GM10248 (cell line): ENCODE results near the gene CAMTA1.
A peak's percentile ranks its signal among the peaks of the same experiment; 100 is the strongest.

Experiments
- CTCF ChIA-PET: fragments of 300-600 bp; sonication (Branson Sonifier 250); formaldehyde crosslinking; extraction: SDS; loops from one replicate; lab custom pipeline; 2021; ENCODE audit warnings: antibody characterized with exemption; lab: Yijun Ruan, JAX
- POLR2A ChIA-PET: fragments of 350-650 bp; sonication (Branson Sonifier 250); formaldehyde crosslinking; extraction: SDS; loops from one replicate; lab custom pipeline; 2020; ENCODE audit warnings: antibody characterized with exemption; lab: Yijun Ruan, JAX
- DNase-seq: peaks from one replicate; pipeline ENCODE4 v3.0.0; 2012; ENCODE audit errors: extremely low spot score
- TF ChIP-seq, protein P1 (sequence below): IDR thresholded peaks from 2 replicates; pipeline ENCODE4 v1.5.1; 2012; ENCODE audit warnings: mild to moderate bottlenecking, low read depth; ENCODE audit errors: extremely low read depth, missing control alignments, control extremely low read depth

Gene CAMTA1

DNA sequence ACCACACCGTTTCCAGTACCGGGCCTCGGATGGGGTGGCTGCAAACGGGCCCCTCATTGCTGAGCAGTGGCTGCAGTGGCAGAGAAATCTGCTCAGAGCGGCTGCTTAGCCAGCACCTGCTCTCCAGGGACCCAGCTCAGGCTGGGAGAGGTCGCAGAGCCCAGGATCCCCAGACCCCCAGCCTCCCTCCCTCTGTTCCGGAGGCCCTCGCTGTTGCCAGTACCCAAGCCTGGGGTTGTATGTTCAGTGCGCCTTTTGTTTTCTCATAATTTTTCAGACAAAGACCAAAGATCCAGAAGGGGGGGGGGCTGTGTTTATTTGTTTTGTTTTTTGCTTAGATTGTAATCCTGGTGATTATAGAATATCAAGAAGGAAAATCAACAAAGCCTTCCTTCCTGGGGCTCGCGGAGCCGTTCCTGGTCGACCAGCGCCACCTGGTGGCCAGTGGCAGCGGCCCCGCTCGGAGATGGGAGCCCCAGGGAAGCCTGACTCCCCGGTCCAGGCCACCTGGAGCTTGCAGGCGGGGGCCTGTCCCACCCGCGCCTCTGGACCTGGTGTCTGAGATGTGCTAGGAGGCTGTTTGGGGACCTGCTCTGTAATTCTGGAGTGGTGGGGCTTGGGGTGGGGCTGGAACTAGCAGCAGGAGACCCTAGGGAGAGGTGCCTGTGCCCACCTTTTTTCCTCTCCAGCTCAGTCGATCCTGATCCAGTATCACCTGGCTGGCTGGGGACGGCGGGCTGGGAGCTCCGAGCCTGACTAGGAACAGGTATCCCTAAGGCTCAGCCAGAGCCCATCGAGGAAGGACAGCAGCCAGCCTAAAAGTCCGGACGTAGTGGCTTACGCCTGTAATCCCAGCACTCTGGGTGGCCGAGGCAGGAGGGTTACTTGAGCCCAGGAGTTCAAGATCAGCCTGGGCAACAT is 862.0 kb downstream of the CAMTA1 start:
- DNase-seq = peak; percentile 89
- ChIA-PET POLR2A (no interaction called here), CTCF (interaction anchor here (0.7 to 3.4 kb wide), 13 partner anchors 11 to 946 kb away, joined by 3 to 36 read pairs (median 4); partner anchors contain the start of gene DNAJC11)
- TF ChIP-seq, protein P1, sequence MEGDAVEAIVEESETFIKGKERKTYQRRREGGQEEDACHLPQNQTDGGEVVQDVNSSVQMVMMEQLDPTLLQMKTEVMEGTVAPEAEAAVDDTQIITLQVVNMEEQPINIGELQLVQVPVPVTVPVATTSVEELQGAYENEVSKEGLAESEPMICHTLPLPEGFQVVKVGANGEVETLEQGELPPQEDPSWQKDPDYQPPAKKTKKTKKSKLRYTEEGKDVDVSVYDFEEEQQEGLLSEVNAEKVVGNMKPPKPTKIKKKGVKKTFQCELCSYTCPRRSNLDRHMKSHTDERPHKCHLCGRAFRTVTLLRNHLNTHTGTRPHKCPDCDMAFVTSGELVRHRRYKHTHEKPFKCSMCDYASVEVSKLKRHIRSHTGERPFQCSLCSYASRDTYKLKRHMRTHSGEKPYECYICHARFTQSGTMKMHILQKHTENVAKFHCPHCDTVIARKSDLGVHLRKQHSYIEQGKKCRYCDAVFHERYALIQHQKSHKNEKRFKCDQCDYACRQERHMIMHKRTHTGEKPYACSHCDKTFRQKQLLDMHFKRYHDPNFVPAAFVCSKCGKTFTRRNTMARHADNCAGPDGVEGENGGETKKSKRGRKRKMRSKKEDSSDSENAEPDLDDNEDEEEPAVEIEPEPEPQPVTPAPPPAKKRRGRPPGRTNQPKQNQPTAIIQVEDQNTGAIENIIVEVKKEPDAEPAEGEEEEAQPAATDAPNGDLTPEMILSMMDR = peak; percentile 98

DNA sequence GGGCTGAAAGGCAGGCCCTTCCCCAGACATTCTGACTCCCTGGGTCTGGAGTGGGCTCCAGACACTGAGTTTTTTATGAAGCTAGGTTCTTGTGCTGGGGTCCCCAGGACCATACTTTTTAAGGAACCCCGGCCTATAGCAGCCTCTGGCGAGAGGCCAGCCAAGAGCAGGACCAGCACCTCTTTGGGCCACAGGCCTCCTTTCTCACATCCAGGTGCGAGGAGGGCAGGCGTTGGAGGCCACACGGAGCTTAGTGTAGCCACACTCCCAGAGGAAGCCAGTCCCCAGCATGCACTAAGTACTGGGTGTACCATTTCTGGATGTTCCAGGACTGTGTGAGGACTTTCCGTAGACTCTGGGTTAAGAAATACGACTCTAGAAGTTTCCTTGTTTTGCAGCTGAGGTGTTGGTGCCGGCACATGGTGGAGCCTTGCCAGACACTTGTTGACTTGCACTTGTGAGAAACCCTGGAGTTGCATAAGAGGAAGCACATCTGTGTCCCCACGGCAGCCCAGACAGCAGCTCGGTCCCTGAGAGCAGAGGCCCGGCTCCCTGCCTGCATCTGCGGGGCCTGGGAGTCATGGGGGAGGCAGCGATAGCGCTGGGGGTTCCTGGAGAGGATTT is 863.6 kb downstream of the CAMTA1 start:
- TF ChIP-seq, protein P1 = no peak
- no peak for DNase-seq
- ChIA-PET CTCF (interaction anchor here (0.7 to 3.4 kb wide), 8 partner anchors 10 to 925 kb away, joined by 3 to 36 read pairs (median 4); no protein-coding TSS in a partner anchor), POLR2A (no interaction called here)

DNA sequence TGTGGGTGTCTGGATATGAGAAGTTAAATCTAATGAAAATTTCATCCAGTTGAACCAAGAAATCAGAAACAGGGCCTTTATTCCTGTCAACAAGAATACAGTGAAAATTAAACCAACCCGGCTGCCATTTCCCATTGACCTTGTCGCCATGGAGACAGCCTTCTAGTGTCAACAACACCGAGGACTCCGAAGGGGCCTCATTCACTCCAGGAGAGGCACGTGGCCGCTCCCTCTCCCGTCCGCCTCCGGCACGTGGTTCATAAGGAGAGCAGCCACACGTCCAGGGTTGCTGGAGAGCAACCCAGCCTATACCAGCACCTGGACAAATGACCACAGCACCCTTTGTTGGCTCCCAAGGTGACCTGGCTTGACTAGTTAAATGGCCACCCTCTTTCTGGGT is 865.5 kb downstream of the CAMTA1 start:
- ChIA-PET POLR2A (no interaction called here), CTCF (interaction anchor here (3.7 kb wide), 1 partner anchor 18 kb away, joined by 29 read pairs; no protein-coding TSS in a partner anchor)
- TF ChIP-seq, protein P1 = no peak
- DNase-seq = no peak

DNA sequence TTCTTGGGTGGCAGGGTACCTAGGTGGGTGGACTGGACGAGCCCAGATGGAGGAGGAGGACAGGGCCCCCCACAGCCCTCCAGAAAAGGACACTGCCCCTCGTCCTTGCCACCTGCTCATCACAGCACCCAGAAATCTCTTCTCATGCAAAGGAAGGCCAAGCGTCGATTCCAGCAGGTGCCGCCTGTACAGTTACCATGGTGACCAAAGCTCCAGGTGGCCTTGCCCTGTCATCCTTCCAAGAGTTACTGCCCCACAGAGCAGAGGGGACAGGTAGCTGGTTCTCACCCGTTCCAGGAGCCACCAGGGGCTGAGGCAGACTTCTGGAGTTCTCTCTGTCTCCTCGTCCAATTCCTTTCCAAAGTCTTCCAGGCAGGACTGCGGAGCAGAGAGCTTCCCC is 865.9 kb downstream of the CAMTA1 start:
- no peak for DNase-seq
- CTCF ChIA-PET = interaction anchor here (1.5 to 3.7 kb wide), 2 partner anchors 17 to 608 kb away, joined by 4 to 29 read pairs; no protein-coding TSS in a partner anchor
- POLR2A ChIA-PET = no interaction called here
- TF ChIP-seq, protein P1 = no peak

DNA sequence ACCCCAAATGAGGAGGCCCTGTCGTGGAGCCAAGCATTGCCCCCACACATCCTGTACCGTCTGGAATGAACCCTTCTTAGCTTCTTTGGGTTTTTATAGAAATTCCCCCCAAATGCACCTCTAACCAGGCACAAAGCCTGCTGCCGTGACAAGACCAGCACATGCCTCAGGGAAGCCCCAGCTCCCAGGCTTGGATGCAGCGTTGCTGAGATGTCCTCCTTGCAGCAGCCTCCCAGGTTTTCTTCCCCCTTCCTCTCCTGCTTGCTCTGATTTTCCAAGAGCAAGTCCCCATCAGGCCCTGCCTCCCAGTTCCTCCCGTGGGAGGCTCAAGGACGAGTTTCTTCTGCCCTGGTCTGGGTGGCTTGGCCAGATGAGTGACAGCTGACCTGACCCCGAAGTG is 866.8 kb downstream of the CAMTA1 start:
- TF ChIP-seq, protein P1 = no peak
- DNase-seq = no peak
- POLR2A ChIA-PET = no interaction called here
- CTCF ChIA-PET = interaction anchor here (1.5 to 3.7 kb wide), 3 partner anchors 16 to 609 kb away, joined by 4 to 29 read pairs (median 6); no protein-coding TSS in a partner anchor

DNA sequence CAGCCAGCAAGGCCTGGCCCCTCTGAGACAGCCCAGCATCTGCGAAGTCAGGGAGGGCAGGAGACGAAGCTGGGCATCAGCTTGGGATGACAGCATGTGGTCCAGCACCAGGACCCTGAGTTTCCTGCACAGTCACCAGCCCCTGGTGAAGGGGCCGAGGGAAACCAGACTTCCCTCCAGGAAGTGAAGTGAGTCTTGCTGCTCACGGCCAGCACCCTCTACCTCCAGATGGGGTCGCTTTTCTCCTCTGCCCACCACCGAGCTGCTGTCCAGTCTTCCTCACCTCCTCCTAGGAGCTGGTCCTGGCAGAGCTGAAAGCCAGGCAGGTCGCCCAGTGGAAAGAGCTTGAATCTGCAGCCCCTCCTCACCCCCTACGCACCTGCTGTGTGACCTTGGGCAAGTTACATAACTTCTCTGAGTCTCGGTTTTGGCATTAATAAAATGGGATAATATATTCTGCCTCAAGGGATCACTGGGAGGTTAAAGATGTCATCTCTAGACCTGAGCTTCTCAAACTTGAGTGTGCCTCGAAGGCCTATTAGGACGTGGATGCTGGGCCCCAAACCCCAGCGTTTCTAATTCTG is 867.4 kb downstream of the CAMTA1 start:
- no peak for DNase-seq
- TF ChIP-seq, protein P1 = no peak
- ChIA-PET CTCF (interaction anchor here (1.5 to 3.7 kb wide), 3 partner anchors 16 to 609 kb away, joined by 4 to 29 read pairs (median 6); no protein-coding TSS in a partner anchor), POLR2A (interaction anchor here (0.5 to 0.6 kb wide), 2 partner anchors 31 to 1023 kb away, joined by 3 to 6 read pairs; no protein-coding TSS in a partner anchor)
